Adrenal gland (tissue), 5 donors: ENCODE results near the gene BRMS1.
"Not testable (repeated sequence)": the region's sequence is repeated elsewhere in the genome, so short reads cannot be mapped to it uniquely, and the experiment has no call there.

Source experiments
- POLR2A ChIP-seq, 2 donors: fragments of 450-650 bp; IDR thresholded peaks; one replicate each; pipeline ENCODE4 v1.6.1; 2017; ENCODE audit warnings: antibody characterized with exemption in 2 of 2, mild to moderate bottlenecking in 2 of 2, moderate library complexity in 1 of 2
- TF ChIP-seq, protein P1 (sequence below), 6 experiments: fragments of 450-650 bp in 4 of 6; fragments of 200-600 bp in 2 of 6; sonication (generic) in 1 of 6; IDR thresholded peaks; 1 replicate in 5 of 6; 2 replicates in 1 of 6; pipeline versions ENCODE4 v1.5.1 to v1.8.0; 2016 to 2021; ENCODE audit warnings: antibody characterized with exemption in 6 of 6, mild to moderate bottlenecking in 2 of 6, moderate library complexity in 1 of 6
- donor health status: DM: no; HTN: no; CAD: no.

DNA sequence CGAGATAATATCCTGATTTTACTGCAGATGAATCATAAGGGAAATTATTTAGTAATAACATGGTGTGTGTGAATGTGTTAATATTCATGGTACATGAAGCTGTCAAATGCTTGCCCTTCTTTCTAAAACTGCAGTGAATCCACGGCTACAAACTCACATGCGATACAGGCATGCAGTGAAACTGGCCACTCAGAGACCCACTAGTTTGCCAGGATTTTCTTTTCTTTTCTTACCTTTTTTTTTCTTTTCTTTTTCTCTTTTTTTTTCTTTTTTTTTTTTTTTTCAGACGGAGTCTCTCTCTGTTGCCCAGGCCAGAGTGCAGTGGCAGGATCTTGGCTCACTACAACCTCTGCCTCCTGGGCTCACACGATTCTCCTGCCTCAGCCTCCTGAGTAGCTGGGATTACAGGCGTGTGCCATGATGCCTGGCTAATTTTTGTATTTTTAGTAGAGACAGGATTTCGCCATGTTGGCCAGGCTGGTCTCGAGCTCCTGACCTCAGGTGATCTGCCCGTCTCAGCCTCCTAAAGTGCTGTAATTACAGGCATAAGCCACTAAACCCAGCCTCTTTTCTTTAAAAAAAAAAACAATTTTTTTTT lies 28.9 kb upstream of the BRMS1 start:
- TF ChIP-seq, protein P1, sequence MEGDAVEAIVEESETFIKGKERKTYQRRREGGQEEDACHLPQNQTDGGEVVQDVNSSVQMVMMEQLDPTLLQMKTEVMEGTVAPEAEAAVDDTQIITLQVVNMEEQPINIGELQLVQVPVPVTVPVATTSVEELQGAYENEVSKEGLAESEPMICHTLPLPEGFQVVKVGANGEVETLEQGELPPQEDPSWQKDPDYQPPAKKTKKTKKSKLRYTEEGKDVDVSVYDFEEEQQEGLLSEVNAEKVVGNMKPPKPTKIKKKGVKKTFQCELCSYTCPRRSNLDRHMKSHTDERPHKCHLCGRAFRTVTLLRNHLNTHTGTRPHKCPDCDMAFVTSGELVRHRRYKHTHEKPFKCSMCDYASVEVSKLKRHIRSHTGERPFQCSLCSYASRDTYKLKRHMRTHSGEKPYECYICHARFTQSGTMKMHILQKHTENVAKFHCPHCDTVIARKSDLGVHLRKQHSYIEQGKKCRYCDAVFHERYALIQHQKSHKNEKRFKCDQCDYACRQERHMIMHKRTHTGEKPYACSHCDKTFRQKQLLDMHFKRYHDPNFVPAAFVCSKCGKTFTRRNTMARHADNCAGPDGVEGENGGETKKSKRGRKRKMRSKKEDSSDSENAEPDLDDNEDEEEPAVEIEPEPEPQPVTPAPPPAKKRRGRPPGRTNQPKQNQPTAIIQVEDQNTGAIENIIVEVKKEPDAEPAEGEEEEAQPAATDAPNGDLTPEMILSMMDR (IDR thresholded peaks at IDR 0.05) = not testable (repeated sequence)
- not testable (repeated sequence) for TF ChIP-seq POLR2A (IDR thresholded peaks at IDR 0.05)
